ENCODE measurements around the gene WT1. TPM values are rescaled to one million over a fixed set of nuclear protein-coding genes. Genes with fewer than 3 reads are reported as not detected.
"Not testable (repeated sequence)": the region's sequence is repeated elsewhere in the genome, so short reads cannot be mapped to it uniquely, and the experiment has no call there.

The WT1 gene
- total RNA-seq, 2 donors from 2014 or later: not detected

- ATAC-seq: no peak
- no peak for DNase-seq
- intact Hi-C loops (cut with DNase I, micrococcal nuclease): no loop called here
These were observed 40.2 kb downstream of the WT1 start for GRCh38 chr11:32395127-32395526.

GRCh38 chr11:32392840-32393239 lies 42.5 kb downstream of the WT1 start:
- ATAC-seq (peak; percentile 94), DNase-seq (no peak)
- intact Hi-C loops (cut with DNase I, micrococcal nuclease): no loop called here

GRCh38 chr11:32391956-32392553 lies 43.3 kb downstream of the WT1 start:
- ATAC-seq (no peak), DNase-seq (no peak)
- intact Hi-C loops (cut with DNase I, micrococcal nuclease): no loop called here

GRCh38 chr11:32391479-32391878 lies 43.9 kb downstream of the WT1 start:
- intact Hi-C loops (cut with DNase I, micrococcal nuclease): no loop called here
- ATAC-seq: no peak
- no peak for DNase-seq

- intact Hi-C loops (cut with DNase I, micrococcal nuclease): no loop called here
- DNase-seq: no peak
These were observed 44.6 kb downstream of the WT1 start for GRCh38 chr11:32390712-32391111.

GRCh38 chr11:32388871-32389770 lies 46.2 kb downstream of the WT1 start:
- DNase-seq: no peak
- intact Hi-C loops (cut with DNase I, micrococcal nuclease): no loop called here
- ATAC-seq: no peak

More at GRCh38 chr11:32390712-32391111, 44.6 kb downstream of the WT1 start:
- ATAC-seq: no peak

GRCh38 chr11:32388365-32388764 lies 47.0 kb downstream of the WT1 start:
- ATAC-seq (no peak), DNase-seq (no peak)
- intact Hi-C loops (cut with DNase I, micrococcal nuclease): no loop called here

- no peak for ATAC-seq
- no peak for DNase-seq
- intact Hi-C loops (cut with DNase I, micrococcal nuclease): no loop called here
These were observed 47.9 kb downstream of the WT1 start for GRCh38 chr11:32387411-32387810.

- no peak for ATAC-seq
- no peak for DNase-seq
- intact Hi-C loops (cut with DNase I, micrococcal nuclease): no loop called here
These were observed 48.5 kb downstream of the WT1 start for GRCh38 chr11:32386770-32387377.

GRCh38 chr11:32385998-32386397 lies 49.3 kb downstream of the WT1 start:
- DNase-seq (peak in 1 of 2 donors; percentile 18), ATAC-seq (peak; percentile 85)
- intact Hi-C loops (cut with DNase I, micrococcal nuclease): no loop called here

GRCh38 chr11:32382339-32383049 lies 52.8 kb downstream of the WT1 start:
- DNase-seq (no peak), ATAC-seq (no peak)
- intact Hi-C loops (cut with DNase I, micrococcal nuclease): no loop called here

GRCh38 chr11:32381179-32381578 lies 54.2 kb downstream of the WT1 start:
- intact Hi-C loops (cut with DNase I, micrococcal nuclease): no loop called here
- ATAC-seq (no peak), DNase-seq (no peak)

- intact Hi-C loops (cut with DNase I, micrococcal nuclease): no loop called here
- DNase-seq: no peak
- ATAC-seq: no peak
These were observed 55.6 kb downstream of the WT1 start for GRCh38 chr11:32379719-32380118.

- intact Hi-C loops (cut with DNase I, micrococcal nuclease): no loop called here
- DNase-seq: no peak
- ATAC-seq: no peak
These were observed 59.5 kb downstream of the WT1 start for GRCh38 chr11:32375826-32376225.

GRCh38 chr11:32374261-32374711 lies 61.1 kb downstream of the WT1 start:
- DNase-seq: peak in 1 of 2 donors; percentile 50
- intact Hi-C loops (cut with DNase I, micrococcal nuclease): no loop called here
- ATAC-seq: peak; percentile 67

GRCh38 chr11:32369987-32370386 lies 65.4 kb downstream of the WT1 start:
- intact Hi-C loops (cut with DNase I, micrococcal nuclease); ATAC-seq; DNase-seq: not testable (repeated sequence)

- no peak for DNase-seq
- intact Hi-C loops (cut with DNase I, micrococcal nuclease): no loop called here
These were observed 68.7 kb downstream of the WT1 start for GRCh38 chr11:32366666-32367065.

GRCh38 chr11:32365192-32365591 lies 70.1 kb downstream of the WT1 start:
- no peak for DNase-seq
- intact Hi-C loops (cut with DNase I, micrococcal nuclease): no loop called here
- no peak for ATAC-seq

More at GRCh38 chr11:32366666-32367065, 68.7 kb downstream of the WT1 start:
- no peak for ATAC-seq

- DNase-seq (no peak), ATAC-seq (no peak)
These were observed 76.6 kb downstream of the WT1 start for GRCh38 chr11:32358729-32359128.

More at GRCh38 chr11:32358729-32359128, 76.6 kb downstream of the WT1 start:
- intact Hi-C loops (cut with DNase I, micrococcal nuclease): no loop called here
